Erythroblast (primary cell): ENCODE data around the gene MMAB.

ENCODE experiments used
- GATA1 ChIP-seq: IDR thresholded peaks from 2 replicates; pipeline ENCODE4 v1.6.1; 2011; ENCODE audit warnings: low read depth, mild to moderate bottlenecking, control low read depth, low read length, moderate library complexity
- POLR2A ChIP-seq: IDR thresholded peaks from 2 replicates; pipeline ENCODE4 v1.6.1; 2011; ENCODE audit warnings: mild to moderate bottlenecking, low read length

DNA sequence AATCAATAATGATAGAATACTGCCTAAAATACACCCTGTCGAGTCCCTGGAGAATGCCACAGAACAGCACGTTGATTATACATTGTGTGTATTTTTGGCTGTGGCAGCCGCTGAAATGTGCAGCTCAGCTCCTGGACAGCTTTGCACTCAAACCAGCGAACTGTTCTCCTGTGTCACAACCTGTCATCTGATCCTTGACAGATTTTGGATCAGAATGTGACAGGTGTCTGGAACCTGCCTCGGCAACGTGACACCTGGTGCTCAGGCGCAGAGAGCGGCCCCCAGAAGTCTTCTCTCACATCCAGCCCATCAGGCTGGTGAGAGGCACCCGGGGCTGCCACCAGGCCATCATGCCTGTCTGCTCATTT lies 19.6 kb upstream of the MMAB start:
- no peak for TF ChIP-seq POLR2A
- TF ChIP-seq GATA1 = no peak
